Fibroblast of lung (primary cell): ENCODE results near the gene LRRC3C. TPM values are rescaled to one million over a fixed set of nuclear protein-coding genes. Genes with fewer than 3 reads are reported as not detected.
A peak's percentile ranks its signal among the peaks of the same experiment; 100 is the strongest.

Experiments
- DNase-seq, 2 donors: peaks; one replicate each; pipeline versions ENCODE4 v3.0.0 to v3.0.0-alpha.2; 2010; ENCODE audit warnings: low read depth in 2 of 2
- H2AFZ ChIP-seq: 2 replicates; pipeline ENCODE4 v1.5.1; 2012; ENCODE audit warnings: low read length, control low read depth, inconsistent platforms
- H3K27ac ChIP-seq: 2 replicates; pipeline ENCODE4 v1.5.1; 2011; ENCODE audit warnings: low read length, control low read depth; ENCODE audit not compliant: insufficient read depth
- H3K27me3 ChIP-seq: 2 replicates; pipeline ENCODE4 v1.5.1; 2011; ENCODE audit warnings: mild to moderate bottlenecking, low read length; ENCODE audit not compliant: control insufficient read depth, insufficient read depth
- H3K36me3 ChIP-seq: 2 replicates; pipeline ENCODE4 v1.5.1; 2011; ENCODE audit warnings: low read length; ENCODE audit not compliant: control insufficient read depth, insufficient read depth
- H3K4me1 ChIP-seq: 2 replicates; pipeline ENCODE4 v1.5.1; 2011; ENCODE audit warnings: low read length; ENCODE audit not compliant: control insufficient read depth, insufficient read depth; ENCODE audit errors: extremely low read depth
- H3K4me2 ChIP-seq: 2 replicates; pipeline ENCODE4 v1.5.1; 2011; ENCODE audit warnings: low read length, control low read depth; ENCODE audit not compliant: insufficient read depth; ENCODE audit errors: extremely low read depth
- H3K4me3 ChIP-seq, 4 experiments: fragments of 200-600 bp in 1 of 4; sonication (generic) in 1 of 4; replicated peaks in 1 of 4; 2 replicates each; pipeline ENCODE4 v1.5.1; 2011 to 2016; ENCODE audit warnings: low read length in 4 of 4, low read depth in 3 of 4, mild to moderate bottlenecking in 3 of 4, control low read depth in 2 of 4, inconsistent platforms in 1 of 4, mixed read lengths in 1 of 4; ENCODE audit not compliant: insufficient read depth in 1 of 4; ENCODE audit errors: control extremely low read depth in 1 of 4
- H3K79me2 ChIP-seq: 2 replicates; pipeline ENCODE4 v1.5.1; 2012; ENCODE audit warnings: mild to moderate bottlenecking, low read length, inconsistent platforms; ENCODE audit not compliant: control insufficient read depth, insufficient read depth
- H3K9ac ChIP-seq: 2 replicates; pipeline ENCODE4 v1.5.1; 2011; ENCODE audit warnings: mild to moderate bottlenecking, low read length, control low read depth; ENCODE audit not compliant: insufficient read depth
- H3K9me3 ChIP-seq: 2 replicates; pipeline ENCODE4 v1.5.1; 2012; ENCODE audit warnings: low read depth, low read length; ENCODE audit not compliant: control insufficient read depth, insufficient read depth
- H4K20me1 ChIP-seq: 2 replicates; pipeline ENCODE4 v1.5.1; 2011; ENCODE audit warnings: low read length; ENCODE audit not compliant: control insufficient read depth, insufficient read depth; ENCODE audit errors: extremely low read depth
- EZH2 ChIP-seq: IDR thresholded peaks from 2 replicates; pipeline ENCODE4 v1.5.1; 2012; ENCODE audit warnings: low read length, control low read depth, mild to moderate bottlenecking; ENCODE audit errors: missing control alignments
- polyA plus RNA-seq, 2 donors: library from polyadenylated mRNA; depleted of rRNA in 1 of 2; stranded (reverse) in 1 of 2; unstranded in 1 of 2; fragments of >200 nt; gene quantifications; 2 replicates each; pipeline ENCODE4 v1.2.1, GENCODE V29; 2011 to 2012; ENCODE audit warnings: missing spikeins in 1 of 2
- total RNA-seq: library from RNA; depleted of rRNA; stranded (reverse); fragments of >200 nt; gene quantifications from 2 replicates; pipeline ENCODE4 v1.2.1, GENCODE V29; 2014
- TF ChIP-seq, protein P1 (sequence below), 2 donors: IDR thresholded peaks in 1 of 2; conservative IDR thresholded peaks in 1 of 2; 1 replicate in 1 of 2; 2 replicates in 1 of 2; pipeline ENCODE4 v1.5.1; 2011 to 2012; ENCODE audit warnings: low read length in 2 of 2, control low read depth in 1 of 2, inconsistent platforms in 1 of 2, low read depth in 1 of 2, mild to moderate bottlenecking in 1 of 2

Gene LRRC3C
- total and polyA plus RNA-seq, 2 donors (not counting 1 experiment from before 2014, with no cell fraction given), result not detected

DNA sequence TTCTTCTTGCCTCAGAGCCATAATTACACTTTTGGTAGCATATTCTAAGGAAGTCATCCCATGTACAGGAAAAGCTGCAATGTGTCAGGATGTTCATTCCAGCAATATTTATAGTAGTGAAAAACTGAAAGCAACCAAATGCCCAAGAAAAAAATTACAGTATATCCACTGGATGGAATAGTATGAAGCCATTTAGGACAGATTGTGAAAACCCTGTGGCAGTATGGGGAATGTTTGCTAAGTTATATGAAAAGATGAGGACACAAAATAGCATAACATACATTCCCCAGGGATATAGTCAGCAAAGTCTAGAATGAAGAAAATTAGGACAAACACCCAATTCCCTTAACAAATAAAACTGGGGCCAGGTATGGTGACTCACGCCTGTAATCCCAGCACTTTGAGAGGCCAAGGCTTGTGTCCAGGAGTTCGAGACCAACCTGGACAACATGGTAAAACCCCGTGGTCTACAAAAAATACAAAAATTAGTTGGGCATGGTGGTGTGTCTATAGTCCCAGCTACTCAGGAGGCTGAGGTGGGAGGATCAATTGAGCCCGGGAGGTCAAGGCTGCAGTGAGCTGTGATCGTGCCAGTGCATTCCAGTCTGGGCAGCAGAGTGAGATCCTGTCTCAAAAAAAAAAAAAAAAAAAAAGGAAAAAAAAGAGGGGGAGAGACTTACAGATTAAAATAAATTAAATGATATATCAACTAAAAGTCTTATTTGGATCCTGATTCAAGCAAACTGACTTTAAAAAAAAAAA lies 2.3 kb downstream of the LRRC3C start:
- DNase-seq, result peak; percentile 60 to 90
- no peak overlapping the region for H3K9ac ChIP-seq
- H2AFZ ChIP-seq, result no peak overlapping the region
- peak overlapping the region in 1 of 4 experiments; percentile 13 for H3K4me3 ChIP-seq
- H4K20me1 ChIP-seq, result no peaks in the 10 kb centered on the region
- H3K9me3 ChIP-seq, result no peaks in the 10 kb centered on the region
- peak overlapping the region; percentile 72 for H3K4me2 ChIP-seq
- TF ChIP-seq, protein P1, sequence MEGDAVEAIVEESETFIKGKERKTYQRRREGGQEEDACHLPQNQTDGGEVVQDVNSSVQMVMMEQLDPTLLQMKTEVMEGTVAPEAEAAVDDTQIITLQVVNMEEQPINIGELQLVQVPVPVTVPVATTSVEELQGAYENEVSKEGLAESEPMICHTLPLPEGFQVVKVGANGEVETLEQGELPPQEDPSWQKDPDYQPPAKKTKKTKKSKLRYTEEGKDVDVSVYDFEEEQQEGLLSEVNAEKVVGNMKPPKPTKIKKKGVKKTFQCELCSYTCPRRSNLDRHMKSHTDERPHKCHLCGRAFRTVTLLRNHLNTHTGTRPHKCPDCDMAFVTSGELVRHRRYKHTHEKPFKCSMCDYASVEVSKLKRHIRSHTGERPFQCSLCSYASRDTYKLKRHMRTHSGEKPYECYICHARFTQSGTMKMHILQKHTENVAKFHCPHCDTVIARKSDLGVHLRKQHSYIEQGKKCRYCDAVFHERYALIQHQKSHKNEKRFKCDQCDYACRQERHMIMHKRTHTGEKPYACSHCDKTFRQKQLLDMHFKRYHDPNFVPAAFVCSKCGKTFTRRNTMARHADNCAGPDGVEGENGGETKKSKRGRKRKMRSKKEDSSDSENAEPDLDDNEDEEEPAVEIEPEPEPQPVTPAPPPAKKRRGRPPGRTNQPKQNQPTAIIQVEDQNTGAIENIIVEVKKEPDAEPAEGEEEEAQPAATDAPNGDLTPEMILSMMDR (conservative IDR thresholded peaks at IDR 0.05 in 1 of 2, IDR thresholded peaks at IDR 0.05 in 1 of 2; ENCODE audit: low read depth in 1 of 2, low read length in 2 of 2), result no peak
- no peak for TF ChIP-seq EZH2
- peaks cover 28% of the 10 kb centered on the region for H3K4me1 ChIP-seq
- H3K36me3 ChIP-seq, result no peaks in the 10 kb centered on the region
- no peaks in the 10 kb centered on the region for H3K27me3 ChIP-seq
- H3K79me2 ChIP-seq, result peaks cover 21% of the 10 kb centered on the region
- peak overlapping the region; percentile 89 for H3K27ac ChIP-seq

DNA sequence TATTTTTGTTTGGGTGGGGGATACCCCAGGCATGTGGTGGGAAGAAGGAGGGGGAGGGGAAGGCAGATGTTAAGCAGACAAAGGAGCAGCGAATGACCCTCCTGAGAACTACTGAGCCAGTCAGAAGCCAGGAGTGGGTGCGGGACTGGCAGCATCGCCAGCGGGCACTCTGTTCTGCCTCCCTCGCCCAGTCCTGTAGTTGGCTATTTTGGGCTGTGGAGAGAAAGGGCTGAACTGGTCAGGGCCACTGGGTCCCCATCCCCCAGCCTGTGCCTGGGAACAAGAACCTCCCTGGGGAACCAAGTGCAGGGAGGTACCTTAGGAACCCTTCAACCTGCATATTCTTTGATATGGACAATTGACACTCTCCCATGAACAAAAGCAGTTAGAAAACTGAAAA lies 6.4 kb downstream of the LRRC3C start:
- no peaks in the 10 kb centered on the region for H3K9me3 ChIP-seq
- DNase-seq, result no peak
- no peak overlapping the region for H2AFZ ChIP-seq
- H3K36me3 ChIP-seq, result no peaks in the 10 kb centered on the region
- H3K79me2 ChIP-seq, result no peaks in the 10 kb centered on the region
- H3K27ac ChIP-seq, result no peak overlapping the region
- no peak overlapping the region for H3K4me3 ChIP-seq
- no peaks in the 10 kb centered on the region for H4K20me1 ChIP-seq
- no peak overlapping the region for H3K9ac ChIP-seq
- TF ChIP-seq EZH2, result no peak
- TF ChIP-seq, protein P1 (conservative IDR thresholded peaks at IDR 0.05 in 1 of 2, IDR thresholded peaks at IDR 0.05 in 1 of 2; ENCODE audit: low read depth in 1 of 2, low read length in 2 of 2), result no peak
- H3K4me2 ChIP-seq, result no peak overlapping the region
- H3K4me1 ChIP-seq, result peaks cover 9% of the 10 kb centered on the region
- H3K27me3 ChIP-seq, result no peaks in the 10 kb centered on the region

DNA sequence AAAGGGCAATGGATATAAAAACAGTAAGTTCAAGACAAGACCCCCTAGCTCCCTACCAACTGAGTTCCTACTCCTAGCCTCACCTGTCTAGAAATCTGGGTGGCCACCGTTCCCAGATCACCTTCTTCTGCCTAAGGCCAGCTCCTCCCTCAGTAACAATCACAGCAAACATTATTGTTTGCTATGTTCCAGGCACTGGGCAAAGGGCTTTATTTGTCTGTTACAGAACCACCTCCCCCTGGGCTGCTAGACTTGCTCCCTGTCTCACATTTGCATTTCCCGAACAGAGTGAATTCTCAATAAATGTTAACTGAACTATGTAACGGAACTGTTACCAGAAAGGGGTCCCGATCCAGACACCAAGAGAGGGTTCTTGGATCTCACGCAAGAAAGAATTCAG lies 6.8 kb downstream of the LRRC3C start:
- Histone ChIP-seq H4K20me1 (no peaks in the 10 kb centered on the region), H3K36me3 (no peaks in the 10 kb centered on the region), H3K79me2 (no peaks in the 10 kb centered on the region), H3K4me2 (no peak overlapping the region), H2AFZ (no peak overlapping the region), H3K27me3 (no peaks in the 10 kb centered on the region), H3K4me1 (peaks cover 10% of the 10 kb centered on the region), H3K27ac (no peak overlapping the region), H3K9me3 (no peaks in the 10 kb centered on the region), H3K4me3 (no peak overlapping the region), H3K9ac (no peak overlapping the region)
- TF ChIP-seq EZH2, result no peak
- TF ChIP-seq, protein P1 (conservative IDR thresholded peaks at IDR 0.05 in 1 of 2, IDR thresholded peaks at IDR 0.05 in 1 of 2; ENCODE audit: low read depth in 1 of 2, low read length in 2 of 2), result no peak
- DNase-seq, result no peak
